ENCODE data around the gene CACNA1C.

Gene CACNA1C

GRCh38 chr12:2403221-2403976, 350.6 kb downstream of the CACNA1C start:
- no peak for DNase-seq

- no peak for DNase-seq
Measured at GRCh38 chr12:2405039-2405438, 352.3 kb downstream of the CACNA1C start.

- no peak for DNase-seq
Measured at GRCh38 chr12:2406903-2407302, 354.1 kb downstream of the CACNA1C start.

- DNase-seq: no peak
Measured at GRCh38 chr12:2408262-2408661, 355.5 kb downstream of the CACNA1C start.

- DNase-seq: no peak
Measured at GRCh38 chr12:2409656-2410265, 357.0 kb downstream of the CACNA1C start.

- DNase-seq: no peak
Measured at GRCh38 chr12:2410496-2410895, 357.7 kb downstream of the CACNA1C start.

GRCh38 chr12:2411011-2411410, 358.2 kb downstream of the CACNA1C start:
- DNase-seq: no peak

GRCh38 chr12:2411616-2412304, 359.0 kb downstream of the CACNA1C start:
- DNase-seq: no peak

- no peak for DNase-seq
Measured at GRCh38 chr12:2412305-2412643, 359.5 kb downstream of the CACNA1C start.

GRCh38 chr12:2413301-2413700, 360.5 kb downstream of the CACNA1C start:
- DNase-seq: no peak

GRCh38 chr12:2413999-2414792, 361.4 kb downstream of the CACNA1C start:
- DNase-seq: no peak

GRCh38 chr12:2414810-2415567, 362.2 kb downstream of the CACNA1C start:
- DNase-seq: no peak

GRCh38 chr12:2415568-2415944, 362.8 kb downstream of the CACNA1C start:
- no peak for DNase-seq

- DNase-seq: no peak
Measured at GRCh38 chr12:2416158-2416557, 363.4 kb downstream of the CACNA1C start.

GRCh38 chr12:2417481-2418160, 364.8 kb downstream of the CACNA1C start:
- DNase-seq: no peak

GRCh38 chr12:2418579-2418978, 365.8 kb downstream of the CACNA1C start:
- DNase-seq: no peak

- no peak for DNase-seq
Measured at GRCh38 chr12:2422591-2422990, 369.8 kb downstream of the CACNA1C start.

GRCh38 chr12:2429032-2429431, 376.2 kb downstream of the CACNA1C start:
- no peak for DNase-seq

- no peak for DNase-seq
Measured at GRCh38 chr12:2431810-2432209, 379.0 kb downstream of the CACNA1C start.

GRCh38 chr12:2432856-2433255, 380.1 kb downstream of the CACNA1C start:
- no peak for DNase-seq

- no peak for DNase-seq
Measured at GRCh38 chr12:2435511-2435910, 382.7 kb downstream of the CACNA1C start.

Data from activated CD8-positive, alpha-beta memory T cell treated with anti-CD3 and anti-CD28 coated beads, Interleukin-2, amount 50 U/mL, for 48 hours (primary cell).